ENCODE data around the gene DDX25.
A peak's percentile ranks its signal among the peaks of the same experiment; 100 is the strongest.
"Not testable (repeated sequence)": the region's sequence is repeated elsewhere in the genome, so short reads cannot be mapped to it uniquely, and the experiment has no call there.

The DDX25 gene

DNA sequence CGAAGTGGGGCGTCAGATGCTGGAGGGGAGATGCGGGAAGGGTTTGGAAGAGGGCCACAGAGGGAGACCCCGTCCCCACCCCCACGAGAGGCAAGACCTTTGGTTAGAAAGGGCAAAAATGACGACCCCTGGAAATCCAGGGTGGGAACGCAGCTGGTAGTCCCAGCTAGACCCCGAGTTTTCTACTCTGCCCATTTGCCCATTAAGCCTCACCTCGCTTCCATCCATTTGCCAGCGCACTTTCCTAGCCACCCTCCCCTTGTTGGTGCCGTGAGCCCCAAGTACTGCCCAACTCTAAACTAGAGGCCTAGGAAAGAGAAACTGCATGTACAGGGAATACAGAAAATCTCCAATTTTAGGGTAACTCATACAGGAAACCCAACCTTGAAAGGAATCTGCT is 370 bp downstream of the DDX25 start:
- DNase-seq (ENCODE audit: low read depth) = no peak
- H3K4me3 ChIP-seq (ENCODE audit: low read depth, low read length) = peak overlapping the region; percentile 12
- no peak for TF ChIP-seq CTCF (IDR thresholded peaks at IDR 0.05; ENCODE audit: low read depth, low read length, missing control alignments)
- in situ Hi-C loops (cut with HindIII; ENCODE audit: low sequenced_read_pairs) = no loop called here

DNA sequence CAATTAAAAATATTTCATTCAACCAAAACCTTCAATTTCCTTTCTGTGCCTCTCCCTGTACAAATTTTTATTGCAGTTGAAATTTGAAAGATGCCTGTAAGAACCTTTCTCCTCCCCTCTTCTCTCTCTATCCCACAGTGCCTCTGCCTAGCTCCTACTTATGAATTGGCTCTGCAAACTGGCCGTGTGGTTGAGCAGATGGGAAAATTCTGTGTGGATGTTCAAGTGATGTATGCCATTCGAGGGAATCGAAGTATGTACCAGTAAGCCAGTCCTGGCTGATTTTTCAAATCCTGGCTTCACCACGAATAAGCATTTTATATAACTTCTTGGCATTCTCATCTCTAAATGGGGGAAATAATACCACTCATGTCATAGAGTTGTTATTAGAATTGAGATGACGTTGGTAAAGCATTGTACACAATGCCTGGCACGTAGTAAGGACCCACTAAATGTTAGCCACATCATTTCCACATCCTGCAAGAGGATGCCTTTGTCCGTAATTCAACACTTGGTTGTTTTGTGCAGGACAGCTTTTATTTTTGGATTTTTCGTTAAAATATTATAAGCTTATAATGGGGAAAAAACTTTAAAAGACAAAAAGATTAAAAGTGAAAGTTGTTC is 6.0 kb downstream of the DDX25 start:
- no peak overlapping the region for H3K4me3 ChIP-seq (ENCODE audit: low read depth, low read length)
- TF ChIP-seq CTCF (IDR thresholded peaks at IDR 0.05; ENCODE audit: low read depth, low read length, missing control alignments) = no peak
- no peak for DNase-seq (ENCODE audit: low read depth)
- in situ Hi-C loops (cut with HindIII; ENCODE audit: low sequenced_read_pairs) = no loop called here

- in situ Hi-C loops (cut with HindIII; ENCODE audit: low sequenced_read_pairs); DNase-seq (ENCODE audit: low read depth); H3K4me3 ChIP-seq (ENCODE audit: low read depth, low read length): not testable (repeated sequence)
Measured at GRCh38 chr11:125914601-125915000, 10.3 kb downstream of the DDX25 start.

DNA sequence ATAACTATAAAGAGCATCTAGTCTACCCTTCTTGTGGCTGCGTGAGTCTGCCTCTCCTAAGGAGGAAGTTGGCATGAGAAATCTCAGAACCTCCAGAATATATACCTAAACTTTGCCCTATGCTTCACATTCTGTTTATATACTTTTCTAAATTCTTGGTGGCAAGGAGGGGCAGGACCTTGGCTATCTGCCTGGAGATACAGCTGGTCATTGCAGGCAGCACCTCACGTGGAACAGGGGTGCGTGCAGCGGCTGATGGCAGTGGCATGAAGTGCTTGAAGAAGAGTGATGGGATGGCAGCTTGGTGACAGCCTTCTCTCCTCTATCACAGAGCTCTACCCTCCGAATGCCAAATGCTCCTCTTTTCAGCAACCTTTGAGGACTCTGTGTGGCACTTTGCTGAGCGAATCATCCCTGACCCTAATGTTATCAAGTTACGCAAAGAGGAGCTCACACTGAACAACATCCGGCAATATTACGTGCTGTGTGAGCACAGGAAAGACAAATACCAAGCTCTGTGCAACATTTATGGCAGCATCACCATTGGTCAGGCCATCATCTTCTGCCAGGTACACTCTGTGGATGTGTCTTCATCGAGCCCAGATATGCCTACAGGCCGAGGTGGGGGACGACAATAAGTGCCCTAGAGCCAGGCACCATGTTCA is 12.5 kb downstream of the DDX25 start:
- TF ChIP-seq CTCF (IDR thresholded peaks at IDR 0.05; ENCODE audit: low read depth, low read length, missing control alignments) = no peak
- in situ Hi-C loops (cut with HindIII; ENCODE audit: low sequenced_read_pairs) = no loop called here
- no peak for DNase-seq (ENCODE audit: low read depth)
- no peak overlapping the region for H3K4me3 ChIP-seq (ENCODE audit: low read depth, low read length)

GRCh38 chr11:125918140-125918840 is 14.0 kb downstream of the DDX25 start:
- H3K4me3 ChIP-seq (ENCODE audit: low read depth, low read length) = no peak overlapping the region
- DNase-seq (ENCODE audit: low read depth) = no peak
- in situ Hi-C loops (cut with HindIII; ENCODE audit: low sequenced_read_pairs) = no loop called here
- peak; percentile 2 for TF ChIP-seq CTCF (IDR thresholded peaks at IDR 0.05; ENCODE audit: low read depth, low read length, missing control alignments)

DNA sequence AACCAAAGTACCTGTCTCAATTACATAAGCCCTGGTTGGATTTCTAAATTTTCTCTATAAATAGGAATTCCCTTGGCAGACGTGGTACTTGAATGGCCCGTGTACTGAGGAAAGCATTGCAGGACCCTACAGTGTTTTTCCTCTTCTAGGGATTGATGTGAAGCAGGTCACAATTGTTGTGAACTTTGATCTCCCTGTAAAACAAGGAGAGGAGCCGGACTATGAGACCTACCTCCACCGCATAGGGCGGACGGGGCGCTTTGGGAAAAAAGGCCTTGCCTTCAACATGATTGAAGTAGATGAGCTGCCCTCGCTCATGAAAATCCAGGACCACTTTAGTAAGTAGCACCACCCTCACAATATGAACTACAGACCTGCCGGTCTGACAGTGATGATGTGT is 16.7 kb downstream of the DDX25 start:
- TF ChIP-seq CTCF (IDR thresholded peaks at IDR 0.05; ENCODE audit: low read depth, low read length, missing control alignments) = no peak
- no peak for DNase-seq (ENCODE audit: low read depth)
- in situ Hi-C loops (cut with HindIII; ENCODE audit: low sequenced_read_pairs) = loop anchor here (5.0 kb wide), 1 partner anchor 281 kb away; no protein-coding TSS in a partner anchor
- no peak overlapping the region for H3K4me3 ChIP-seq (ENCODE audit: low read depth, low read length)

GRCh38 chr11:125922156-125922555 is 17.8 kb downstream of the DDX25 start:
- no peak for TF ChIP-seq CTCF (IDR thresholded peaks at IDR 0.05; ENCODE audit: low read depth, low read length, missing control alignments)
- in situ Hi-C loops (cut with HindIII; ENCODE audit: low sequenced_read_pairs) = loop anchor here (5.0 kb wide), 1 partner anchor 280 kb away; no protein-coding TSS in a partner anchor
- DNase-seq (ENCODE audit: low read depth) = no peak

More at GRCh38 chr11:125922156-125922555, 17.8 kb downstream of the DDX25 start:
- H3K4me3 ChIP-seq (ENCODE audit: low read depth, low read length) = no peak overlapping the region

All from astrocyte of the cerebellum (primary cell).